GM12874 (cell line): ENCODE measurements around the gene LHFPL3.

Experiments
- TF ChIP-seq, protein P1 (sequence below): IDR thresholded peaks from 2 replicates; pipeline ENCODE4 v1.5.1; 2011; ENCODE audit warnings: low read depth, mild to moderate bottlenecking, control low read depth, low read length, moderate library complexity; ENCODE audit not compliant: insufficient read depth

LHFPL3 gene

DNA sequence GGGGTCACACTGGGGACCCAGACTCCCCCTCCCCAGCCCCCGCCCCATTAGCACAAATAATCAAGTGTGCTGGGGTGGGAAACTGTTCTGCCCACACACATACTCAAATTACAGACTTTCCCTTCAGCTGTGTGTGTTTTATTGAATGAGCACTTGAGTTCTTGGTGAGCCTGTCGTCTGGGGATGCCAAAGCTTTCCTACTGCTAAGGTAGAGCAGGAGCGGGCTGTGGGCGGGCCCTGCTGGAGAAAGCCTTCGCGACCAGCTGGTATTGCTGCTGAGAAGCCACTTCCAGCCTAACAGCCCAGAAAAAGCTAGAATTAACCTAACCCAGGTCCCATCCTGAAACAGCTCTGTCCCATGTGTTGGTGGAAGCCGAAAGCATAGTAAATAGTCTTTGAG lies 598.7 kb downstream of the LHFPL3 start:
- TF ChIP-seq, protein P1, sequence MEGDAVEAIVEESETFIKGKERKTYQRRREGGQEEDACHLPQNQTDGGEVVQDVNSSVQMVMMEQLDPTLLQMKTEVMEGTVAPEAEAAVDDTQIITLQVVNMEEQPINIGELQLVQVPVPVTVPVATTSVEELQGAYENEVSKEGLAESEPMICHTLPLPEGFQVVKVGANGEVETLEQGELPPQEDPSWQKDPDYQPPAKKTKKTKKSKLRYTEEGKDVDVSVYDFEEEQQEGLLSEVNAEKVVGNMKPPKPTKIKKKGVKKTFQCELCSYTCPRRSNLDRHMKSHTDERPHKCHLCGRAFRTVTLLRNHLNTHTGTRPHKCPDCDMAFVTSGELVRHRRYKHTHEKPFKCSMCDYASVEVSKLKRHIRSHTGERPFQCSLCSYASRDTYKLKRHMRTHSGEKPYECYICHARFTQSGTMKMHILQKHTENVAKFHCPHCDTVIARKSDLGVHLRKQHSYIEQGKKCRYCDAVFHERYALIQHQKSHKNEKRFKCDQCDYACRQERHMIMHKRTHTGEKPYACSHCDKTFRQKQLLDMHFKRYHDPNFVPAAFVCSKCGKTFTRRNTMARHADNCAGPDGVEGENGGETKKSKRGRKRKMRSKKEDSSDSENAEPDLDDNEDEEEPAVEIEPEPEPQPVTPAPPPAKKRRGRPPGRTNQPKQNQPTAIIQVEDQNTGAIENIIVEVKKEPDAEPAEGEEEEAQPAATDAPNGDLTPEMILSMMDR = no peak

DNA sequence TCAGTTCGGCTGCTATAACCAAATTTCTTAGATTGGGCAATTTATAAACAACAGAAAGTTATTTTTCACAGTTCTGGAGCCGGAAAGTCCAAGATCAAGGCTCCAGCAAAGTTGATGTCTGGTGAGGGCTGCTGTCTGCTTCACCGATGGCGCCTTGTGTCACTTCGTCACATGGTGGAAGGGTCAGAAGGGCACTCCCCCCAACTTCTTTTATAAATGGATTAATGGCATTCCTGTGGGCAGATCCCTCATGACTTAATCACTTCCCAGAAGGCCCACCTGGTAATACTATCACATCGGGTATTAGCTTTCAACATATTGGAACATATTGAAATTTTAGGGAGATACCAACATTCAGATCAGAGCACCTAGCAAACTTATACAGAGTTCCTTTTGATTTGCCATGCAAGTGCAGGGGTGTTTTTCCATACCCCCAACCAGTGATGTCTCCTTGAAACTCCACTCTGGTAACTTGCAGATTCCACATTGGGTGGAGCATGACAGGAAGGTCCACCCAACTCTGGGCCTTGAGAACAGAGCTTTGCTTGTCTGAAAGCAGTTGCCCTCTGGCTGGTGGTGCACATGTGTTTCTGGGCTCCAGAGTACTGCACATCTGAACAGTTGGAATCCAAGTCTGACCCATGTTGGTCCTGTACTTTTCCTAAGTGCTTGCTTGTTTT lies 600.5 kb downstream of the LHFPL3 start:
- TF ChIP-seq, protein P1 = no peak

DNA sequence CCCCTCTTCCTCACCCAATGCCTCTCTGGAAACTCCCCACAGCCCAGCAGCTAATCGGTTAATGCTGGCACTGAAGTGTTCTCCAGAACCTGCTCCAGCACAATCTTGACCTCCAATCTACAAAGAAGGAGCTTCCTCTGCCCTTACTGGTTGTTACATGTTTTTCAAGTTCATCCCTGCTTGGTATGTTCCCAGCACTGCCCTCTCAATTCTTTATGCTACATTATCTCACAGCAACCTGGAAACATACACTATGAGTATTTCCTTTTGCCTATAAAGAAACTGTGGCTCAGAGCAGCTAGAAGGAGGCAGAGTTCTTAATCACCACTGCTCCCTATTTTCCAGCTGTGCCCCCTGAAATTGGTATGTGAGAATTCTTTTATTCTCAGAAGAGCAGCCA lies 601.5 kb downstream of the LHFPL3 start:
- TF ChIP-seq, protein P1 = no peak

DNA sequence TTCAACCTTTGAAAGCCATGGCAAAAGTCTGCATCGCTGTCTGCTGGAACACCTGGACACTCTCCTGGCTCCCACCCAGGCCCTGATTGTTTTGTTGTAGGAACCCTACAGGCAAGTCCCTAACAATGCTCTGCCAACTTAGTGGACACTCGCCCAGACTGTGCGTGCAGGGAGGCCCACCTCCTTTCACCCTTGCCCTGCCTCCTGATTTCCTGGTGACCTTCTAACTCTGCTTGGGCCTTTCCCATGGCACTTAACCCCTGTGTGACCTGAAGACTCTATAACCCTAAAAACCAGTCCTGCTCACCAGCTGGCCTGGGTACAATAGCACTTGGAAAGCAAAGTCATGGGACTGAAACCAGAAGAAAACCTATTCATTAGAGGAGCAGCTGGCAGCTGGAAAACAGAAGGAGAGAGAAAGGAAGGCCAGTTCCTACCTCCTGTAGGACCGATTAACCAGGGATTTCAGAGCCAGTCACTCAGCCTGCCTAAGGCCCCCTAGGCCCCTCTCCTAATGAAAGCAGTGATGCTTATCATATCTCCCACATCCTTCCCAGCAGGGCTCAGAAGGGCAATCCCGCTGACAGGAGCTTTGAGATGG lies 602.9 kb downstream of the LHFPL3 start:
- TF ChIP-seq, protein P1 = no peak

DNA sequence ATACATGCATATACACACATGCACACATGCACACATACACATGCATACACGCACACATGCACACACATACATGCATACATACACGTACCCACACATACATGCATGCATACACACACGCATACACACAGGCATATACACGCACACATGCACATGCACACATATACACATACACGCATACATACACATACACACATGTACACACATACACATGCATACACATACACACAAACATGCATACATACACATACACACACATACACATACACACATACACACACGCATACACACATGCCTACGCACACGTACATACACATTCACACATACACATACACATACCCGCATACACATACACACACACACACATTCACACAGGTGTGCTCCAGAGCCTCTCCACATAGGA lies 604.6 kb downstream of the LHFPL3 start:
- TF ChIP-seq, protein P1 = no peak

DNA sequence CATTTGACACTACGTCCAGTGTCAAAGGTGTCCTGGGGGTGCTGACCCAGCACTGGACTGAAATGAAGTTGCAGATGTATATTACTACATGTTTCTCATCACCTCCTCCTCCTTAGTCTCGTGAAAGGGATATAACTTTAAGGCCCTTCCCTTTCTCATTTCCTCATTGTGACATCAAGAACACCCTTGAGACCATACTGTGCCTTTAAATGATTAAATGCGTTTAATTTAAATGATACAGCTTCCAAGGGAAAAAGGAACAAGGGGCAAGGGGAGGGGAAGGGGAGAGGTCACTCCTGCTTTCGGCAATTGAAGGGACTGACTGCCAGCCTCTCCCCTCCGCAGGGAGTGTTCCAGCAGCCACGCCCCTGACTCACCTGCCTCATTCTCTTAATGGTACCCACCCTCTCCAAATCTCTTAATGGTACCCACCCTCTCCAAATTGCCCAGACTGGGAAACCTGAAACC lies 605.2 kb downstream of the LHFPL3 start:
- TF ChIP-seq, protein P1 = no peak

DNA sequence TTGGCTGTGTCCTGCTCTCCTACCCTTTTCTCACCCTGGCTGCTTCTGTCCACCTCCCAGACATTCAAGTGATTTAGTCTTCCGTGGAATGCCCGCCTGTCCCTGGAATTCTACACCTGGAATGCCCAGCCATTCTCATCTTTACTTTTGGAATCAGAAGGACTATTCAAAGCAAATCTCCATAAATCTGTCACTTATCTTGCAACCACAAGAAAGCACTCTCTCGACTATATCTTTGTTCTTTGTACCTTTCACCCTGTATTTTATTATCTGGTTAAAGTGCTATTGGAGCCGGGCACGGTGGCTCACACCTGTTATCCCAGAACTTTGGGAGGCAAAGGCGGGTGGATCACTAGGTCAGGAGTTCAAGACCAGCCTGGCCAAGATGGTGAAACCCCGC lies 606.3 kb downstream of the LHFPL3 start:
- TF ChIP-seq, protein P1 = no peak
